ENCODE results near the gene FARP1. TPM values are rescaled to one million over a fixed set of nuclear protein-coding genes. Genes with fewer than 3 reads are reported as not detected.

The FARP1 gene
- total RNA-seq, 4 donors from 2014 or later: 11.0 to 27.2 (median 13.6) TPM

DNA sequence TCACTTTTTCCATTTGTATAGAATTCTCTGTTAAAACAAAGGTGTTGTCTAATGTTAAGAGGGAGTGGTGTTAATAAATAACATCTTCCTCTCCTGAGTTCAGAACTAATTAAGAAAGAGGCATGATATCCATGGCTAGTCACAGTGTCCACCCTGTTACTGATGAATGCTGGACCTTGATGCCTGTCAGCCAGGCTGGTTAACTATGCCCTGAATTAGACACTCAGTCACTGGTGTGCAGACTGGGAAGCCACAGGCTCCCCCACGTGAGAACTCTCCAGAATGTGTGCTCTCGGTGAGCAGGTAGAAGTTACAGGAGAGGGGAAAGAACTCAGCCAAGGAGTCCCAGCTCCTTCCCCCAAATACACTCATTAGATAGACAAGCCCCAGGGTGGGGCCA lies 90.2 kb downstream of the FARP1 start:
- no peak for DNase-seq (ENCODE audit: low spot score in 2 of 2)
- 62% methylated on average over 2 of the region's 2 CpGs for WGBS
- TF ChIP-seq EP300 (IDR thresholded peaks at IDR 0.05): no peak
- TF ChIP-seq, protein P1, sequence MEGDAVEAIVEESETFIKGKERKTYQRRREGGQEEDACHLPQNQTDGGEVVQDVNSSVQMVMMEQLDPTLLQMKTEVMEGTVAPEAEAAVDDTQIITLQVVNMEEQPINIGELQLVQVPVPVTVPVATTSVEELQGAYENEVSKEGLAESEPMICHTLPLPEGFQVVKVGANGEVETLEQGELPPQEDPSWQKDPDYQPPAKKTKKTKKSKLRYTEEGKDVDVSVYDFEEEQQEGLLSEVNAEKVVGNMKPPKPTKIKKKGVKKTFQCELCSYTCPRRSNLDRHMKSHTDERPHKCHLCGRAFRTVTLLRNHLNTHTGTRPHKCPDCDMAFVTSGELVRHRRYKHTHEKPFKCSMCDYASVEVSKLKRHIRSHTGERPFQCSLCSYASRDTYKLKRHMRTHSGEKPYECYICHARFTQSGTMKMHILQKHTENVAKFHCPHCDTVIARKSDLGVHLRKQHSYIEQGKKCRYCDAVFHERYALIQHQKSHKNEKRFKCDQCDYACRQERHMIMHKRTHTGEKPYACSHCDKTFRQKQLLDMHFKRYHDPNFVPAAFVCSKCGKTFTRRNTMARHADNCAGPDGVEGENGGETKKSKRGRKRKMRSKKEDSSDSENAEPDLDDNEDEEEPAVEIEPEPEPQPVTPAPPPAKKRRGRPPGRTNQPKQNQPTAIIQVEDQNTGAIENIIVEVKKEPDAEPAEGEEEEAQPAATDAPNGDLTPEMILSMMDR (IDR thresholded peaks at IDR 0.05): no peak
- TF ChIP-seq POLR2AphosphoS5 (IDR thresholded peaks at IDR 0.05): no peak
- TF ChIP-seq POLR2A (IDR thresholded peaks at IDR 0.05): no peak

DNA sequence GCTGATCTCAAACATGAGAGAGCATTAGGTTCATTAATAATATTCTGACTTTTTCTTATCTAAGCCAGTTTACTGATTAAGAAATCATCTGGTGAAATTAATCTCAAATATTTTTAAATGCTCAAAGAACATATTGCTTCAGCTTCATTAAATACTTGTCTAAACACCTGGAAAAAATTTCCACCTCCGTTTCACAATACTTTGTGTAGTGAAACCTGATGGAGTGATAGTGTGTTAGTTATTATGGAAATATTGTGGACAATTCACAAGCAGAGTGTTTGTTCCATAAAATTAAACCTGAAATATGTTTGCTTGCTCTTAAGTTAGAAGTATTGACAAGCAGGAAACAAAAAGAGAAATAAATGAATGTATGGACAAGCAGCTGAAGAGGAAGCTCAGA lies 91.5 kb downstream of the FARP1 start:
- DNase-seq (ENCODE audit: low spot score in 2 of 2): no peak
- H3K4me1 ChIP-seq: peaks cover 3% of the 10 kb centered on the region
- H3K27me3 ChIP-seq: no peaks in the 10 kb centered on the region
- no peaks in the 10 kb centered on the region for H3K36me3 ChIP-seq
- no peaks in the 10 kb centered on the region for H3K9me3 ChIP-seq
- TF ChIP-seq, protein P1 (IDR thresholded peaks at IDR 0.05): no peak
- TF ChIP-seq EP300 (IDR thresholded peaks at IDR 0.05) (no peak), POLR2AphosphoS5 (IDR thresholded peaks at IDR 0.05) (no peak), POLR2A (IDR thresholded peaks at IDR 0.05) (no peak)
- H3K4me3 ChIP-seq: no peak overlapping the region
- H3K27ac ChIP-seq: no peak overlapping the region
- WGBS: 79% methylated on average over 1 of the region's 1 CpG

More for the DNA sequence above, 90.2 kb downstream of the FARP1 start:
- Histone ChIP-seq H3K4me1 (peaks cover 3% of the 10 kb centered on the region), H3K27ac (no peak overlapping the region), H3K27me3 (no peaks in the 10 kb centered on the region), H3K9me3 (no peaks in the 10 kb centered on the region), H3K36me3 (no peaks in the 10 kb centered on the region), H3K4me3 (no peak overlapping the region)

DNA sequence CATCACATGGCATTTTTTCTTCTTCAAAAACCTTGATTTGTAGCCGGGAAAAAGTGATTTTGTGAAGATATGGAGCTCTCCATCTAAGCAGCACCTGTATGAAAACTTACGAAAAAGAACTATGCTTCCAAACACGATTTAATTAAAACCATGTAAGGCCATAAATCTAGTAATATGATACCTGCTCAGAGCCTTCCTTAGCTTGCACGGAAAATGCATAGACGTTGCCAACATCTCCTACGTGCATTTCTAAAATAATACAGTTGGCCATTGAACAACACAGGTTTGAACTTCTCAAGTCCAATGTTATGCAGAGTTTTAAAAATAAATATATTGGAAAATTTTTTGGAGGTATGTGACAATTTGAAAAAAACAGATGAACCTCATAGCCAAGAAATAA lies 93.3 kb downstream of the FARP1 start:
- TF ChIP-seq POLR2AphosphoS5 (IDR thresholded peaks at IDR 0.05) (no peak), POLR2A (IDR thresholded peaks at IDR 0.05) (no peak), EP300 (IDR thresholded peaks at IDR 0.05) (no peak)
- TF ChIP-seq, protein P1 (IDR thresholded peaks at IDR 0.05): no peak
- Histone ChIP-seq H3K27ac (no peak overlapping the region), H3K4me1 (peaks cover 3% of the 10 kb centered on the region), H3K36me3 (no peaks in the 10 kb centered on the region), H3K27me3 (no peaks in the 10 kb centered on the region), H3K4me3 (no peak overlapping the region), H3K9me3 (no peaks in the 10 kb centered on the region)
- no peak for DNase-seq (ENCODE audit: low spot score in 2 of 2)
- 67% methylated on average over 6 of the region's 6 CpGs for WGBS

DNA sequence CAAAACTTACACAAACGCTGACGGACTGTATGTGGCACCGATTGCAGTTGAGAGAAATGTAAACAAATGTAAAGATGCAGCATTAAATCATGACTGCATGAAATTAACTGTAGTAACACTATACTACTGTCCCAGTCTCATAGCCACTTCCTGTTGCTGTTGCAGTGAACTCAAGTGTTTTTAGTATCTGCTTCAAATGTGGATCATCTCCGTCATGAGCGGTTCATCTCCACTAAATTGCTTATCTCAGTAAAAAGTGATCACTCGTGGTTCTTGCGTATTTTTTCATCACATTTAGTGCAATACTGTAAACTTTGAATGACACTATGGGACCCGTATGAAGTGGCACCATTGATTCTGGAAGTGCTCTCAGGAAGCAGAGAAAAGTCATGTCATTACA lies 94.4 kb downstream of the FARP1 start:
- WGBS: 95% methylated on average over 8 of the region's 8 CpGs
- H3K9me3 ChIP-seq: no peaks in the 10 kb centered on the region
- TF ChIP-seq EP300 (IDR thresholded peaks at IDR 0.05) (no peak), POLR2A (IDR thresholded peaks at IDR 0.05) (no peak), POLR2AphosphoS5 (IDR thresholded peaks at IDR 0.05) (no peak)
- TF ChIP-seq, protein P1 (IDR thresholded peaks at IDR 0.05): no peak
- no peak overlapping the region for H3K27ac ChIP-seq
- DNase-seq (ENCODE audit: low spot score in 2 of 2): no peak
- H3K27me3 ChIP-seq: no peaks in the 10 kb centered on the region
- no peak overlapping the region for H3K4me3 ChIP-seq
- peaks cover 3% of the 10 kb centered on the region for H3K4me1 ChIP-seq
- no peaks in the 10 kb centered on the region for H3K36me3 ChIP-seq

DNA sequence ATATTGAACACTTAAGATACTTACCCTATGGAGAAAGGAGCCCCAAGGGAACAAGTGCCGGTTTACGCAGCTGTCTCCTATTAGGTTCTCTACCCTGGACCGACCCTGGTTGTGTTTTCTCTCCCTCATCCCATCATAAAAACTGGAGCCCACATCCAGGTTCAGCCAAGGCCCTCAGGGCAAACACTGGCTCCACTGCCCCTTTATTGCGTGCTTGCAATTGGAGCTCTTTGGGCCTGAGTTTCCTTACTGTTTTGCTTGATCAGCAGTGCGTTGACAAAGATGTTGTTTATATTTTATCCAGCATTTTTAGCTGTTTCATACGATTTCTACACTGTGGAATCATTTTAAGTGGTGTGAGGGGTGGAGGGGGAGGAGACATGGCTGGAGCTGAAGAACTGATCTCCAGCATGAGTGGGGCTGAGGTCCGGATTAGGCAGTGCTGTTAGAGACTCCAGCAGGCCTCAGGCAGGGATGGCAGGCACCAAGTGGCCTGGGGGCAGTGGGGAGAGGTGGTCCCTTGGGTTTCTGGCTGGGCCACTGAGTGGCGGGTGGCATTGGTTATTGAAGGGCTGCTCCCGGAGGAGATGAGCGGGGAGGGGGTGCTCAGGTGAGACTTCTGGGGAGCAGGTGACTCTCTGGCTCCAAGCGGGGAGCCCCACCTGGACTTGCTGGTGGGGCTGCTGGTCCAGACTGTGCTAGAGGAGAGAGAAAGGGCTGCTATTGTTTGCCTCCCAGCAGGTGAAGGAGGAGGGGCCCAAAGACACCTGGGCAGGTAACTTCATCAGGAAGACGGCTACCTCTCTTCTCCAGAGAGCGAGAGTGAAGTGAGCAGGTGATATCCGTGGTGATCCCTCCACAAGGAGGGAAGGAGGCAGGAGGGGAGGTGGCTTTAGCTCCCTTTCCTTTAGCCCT lies 96.5 kb downstream of the FARP1 start:
- no peak overlapping the region for H3K27ac ChIP-seq
- 85% methylated on average over 12 of the region's 14 CpGs for WGBS
- TF ChIP-seq POLR2A (IDR thresholded peaks at IDR 0.05): no peak
- TF ChIP-seq, protein P1 (IDR thresholded peaks at IDR 0.05): no peak
- no peak for TF ChIP-seq POLR2AphosphoS5 (IDR thresholded peaks at IDR 0.05)
- no peak for TF ChIP-seq EP300 (IDR thresholded peaks at IDR 0.05)

More for the DNA sequence above, 96.5 kb downstream of the FARP1 start:
- Histone ChIP-seq H3K9me3 (no peaks in the 10 kb centered on the region), H3K4me3 (no peak overlapping the region), H3K27me3 (no peaks in the 10 kb centered on the region), H3K36me3 (no peaks in the 10 kb centered on the region), H3K4me1 (no peaks in the 10 kb centered on the region)
- DNase-seq (ENCODE audit: low spot score in 2 of 2): no peak

Measured in suprapubic skin (tissue), 4 donors.